Neural cell (in vitro differentiated cells): ENCODE measurements around the gene SLC2A6. TPM values are rescaled to one million over a fixed set of nuclear protein-coding genes. Genes with fewer than 3 reads are reported as not detected.

Source experiments
- H2AFZ ChIP-seq: fragments of 200-600, 300-800 bp; sonication (generic), shearing (Covaris generic); 2 replicates; pipeline ENCODE4 v1.6.0; 2014; ENCODE audit warnings: low read depth, mild to moderate bottlenecking, antibody characterized with exemption, low read length, moderate library complexity
- H3F3A ChIP-seq: fragments of 200-600 bp; shearing (Covaris generic); 2 replicates; pipeline ENCODE4 v1.6.1; 2016; ENCODE audit warnings: mild to moderate bottlenecking, moderate library complexity, mixed read lengths, antibody characterized with exemption, low read length; ENCODE audit not compliant: insufficient read depth, poor library complexity, severe bottlenecking
- H3K27ac ChIP-seq: fragments of 200-600, 300-800 bp; sonication (generic), shearing (Covaris generic); 2 replicates; pipeline ENCODE4 v1.5.1; 2014; ENCODE audit warnings: mild to moderate bottlenecking, low read length, moderate library complexity
- H3K27me3 ChIP-seq: fragments of 300-800, 200-600 bp; sonication (generic), shearing (Covaris generic); 2 replicates; pipeline ENCODE4 v1.6.0; 2014; ENCODE audit warnings: mild to moderate bottlenecking, low read depth, low read length, moderate library complexity; ENCODE audit not compliant: insufficient read depth
- H3K36me3 ChIP-seq: fragments of 300-800, 200-600 bp; sonication (generic), shearing (Covaris generic); 2 replicates; pipeline ENCODE4 v1.5.1; 2014; ENCODE audit warnings: mild to moderate bottlenecking, antibody characterized with exemption, low read length, moderate library complexity; ENCODE audit not compliant: insufficient read depth
- H3K4me2 ChIP-seq: fragments of 300-800, 200-600 bp; sonication (generic), shearing (Covaris generic); 2 replicates; pipeline ENCODE4 v1.6.0; 2014; ENCODE audit warnings: mild to moderate bottlenecking, low read length
- H3K4me3 ChIP-seq: fragments of 300-800, 200-600 bp; sonication (generic), shearing (Covaris generic); 2 replicates; pipeline ENCODE4 v1.5.1; 2014; ENCODE audit warnings: mild to moderate bottlenecking, low read length, moderate library complexity
- H3K79me2 ChIP-seq: fragments of 200-600 bp; shearing (Covaris generic); replicated peaks from 2 replicates; pipeline ENCODE4 v1.6.0; 2014; ENCODE audit warnings: mild to moderate bottlenecking, low read length, moderate library complexity; ENCODE audit not compliant: insufficient read depth
- H3K9ac ChIP-seq: fragments of 300-800, 200-600 bp; sonication (generic), shearing (Covaris generic); 2 replicates; pipeline ENCODE4 v1.6.1; 2016; ENCODE audit warnings: mild to moderate bottlenecking, low read length, mixed read lengths
- H3K9me2 ChIP-seq: fragments of 200-600 bp; shearing (Covaris generic); 2 replicates; pipeline ENCODE4 v1.6.1; 2016; ENCODE audit warnings: mild to moderate bottlenecking, low read length, mixed read lengths; ENCODE audit not compliant: insufficient read depth
- H3K9me3 ChIP-seq: fragments of 200-600, 300-800 bp; sonication (generic), shearing (Covaris generic); 2 replicates; pipeline ENCODE4 v1.6.1; 2016; ENCODE audit warnings: mild to moderate bottlenecking, mixed run types, low read length, moderate library complexity, mixed read lengths
- H4K20me1 ChIP-seq: fragments of 200-600 bp; shearing (Covaris generic); 2 replicates; pipeline ENCODE4 v1.6.1; 2016; ENCODE audit warnings: mild to moderate bottlenecking, mixed run types; ENCODE audit not compliant: insufficient read depth
- CTCF ChIP-seq: fragments of 450-650 bp; IDR thresholded peaks from 2 replicates; pipeline ENCODE4 v1.5.1; 2014; ENCODE audit warnings: antibody characterized with exemption, mild to moderate bottlenecking, moderate library complexity; ENCODE audit not compliant: poor library complexity, severe bottlenecking
- EP300 ChIP-seq: fragments of 450-650 bp; conservative IDR thresholded peaks from 2 replicates; pipeline ENCODE4 v1.6.1; 2014; ENCODE audit warnings: antibody characterized with exemption, mild to moderate bottlenecking, moderate library complexity; ENCODE audit not compliant: poor library complexity, severe bottlenecking
- EZH2 ChIP-seq: fragments of 200-600, 300-800 bp; shearing (Covaris generic), sonication (generic); IDR thresholded peaks from 2 replicates; pipeline ENCODE4 v1.6.1; 2014; ENCODE audit warnings: antibody characterized with exemption, low read length, borderline replicate concordance, mild to moderate bottlenecking; ENCODE audit not compliant: insufficient read depth, poor library complexity, severe bottlenecking
- MXI1 ChIP-seq: fragments of 450-650 bp; conservative IDR thresholded peaks from 2 replicates; pipeline ENCODE4 v1.6.1; 2014; ENCODE audit warnings: antibody characterized with exemption, mild to moderate bottlenecking; ENCODE audit not compliant: poor library complexity, severe bottlenecking
- POLR2AphosphoS5 ChIP-seq: IDR thresholded peaks from 2 replicates; pipeline ENCODE4 v1.6.1; 2012
- RAD21 ChIP-seq: fragments of 450-650 bp; conservative IDR thresholded peaks from 2 replicates; pipeline ENCODE4 v1.6.1; 2014; ENCODE audit warnings: antibody characterized with exemption, mild to moderate bottlenecking, moderate library complexity
- REST ChIP-seq: IDR thresholded peaks from 2 replicates; pipeline ENCODE4 v1.6.1; 2012; ENCODE audit warnings: borderline replicate concordance
- SMC3 ChIP-seq: fragments of 450-650 bp; conservative IDR thresholded peaks from 2 replicates; pipeline ENCODE4 v1.6.1; 2014; ENCODE audit warnings: antibody characterized with exemption, mild to moderate bottlenecking, moderate library complexity; ENCODE audit not compliant: poor library complexity
- TAF1 ChIP-seq: IDR thresholded peaks from 2 replicates; pipeline ENCODE4 v1.6.1; 2012; ENCODE audit warnings: low read depth
- polyA plus RNA-seq: library from polyadenylated mRNA; depleted of rRNA; stranded (reverse); fragments of >200 nt; gene quantifications from 2 replicates; pipeline ENCODE4 v1.2.3, GENCODE V29; 2014

Gene SLC2A6
- polyA plus RNA-seq, 1 donor from 2014 or later: 11.5 TPM

GRCh38 chr9:133433351-133433843 is 45.5 kb downstream of the SLC2A6 start:
- Histone ChIP-seq H3K9me2 (no peaks in the 10 kb centered on the region), H4K20me1 (no peaks in the 10 kb centered on the region), H3K9ac (no peak overlapping the region), H3K27me3 (peaks cover 17% of the 10 kb centered on the region), H3K4me2 (no peak overlapping the region), H3K79me2 (no peaks in the 10 kb centered on the region), H2AFZ (no peak overlapping the region), H3K36me3 (no peaks in the 10 kb centered on the region), H3K4me3 (no peak overlapping the region), H3K27ac (no peak overlapping the region), H3F3A (no peaks in the 10 kb centered on the region), H3K9me3 (no peaks in the 10 kb centered on the region)
- TF ChIP-seq EP300: no peak
- TF ChIP-seq SMC3: no peak
- TF ChIP-seq CTCF: no peak
- TF ChIP-seq RAD21: no peak
- TF ChIP-seq MXI1: no peak
- no peak for TF ChIP-seq EZH2
- no peak for TF ChIP-seq POLR2AphosphoS5
- TF ChIP-seq TAF1: no peak
- no peak for TF ChIP-seq REST

GRCh38 chr9:133430244-133430643 is 48.7 kb downstream of the SLC2A6 start:
- H3K9me2 ChIP-seq: no peaks in the 10 kb centered on the region
- peaks cover 27% of the 10 kb centered on the region for H3K27me3 ChIP-seq
- no peak overlapping the region for H3K9ac ChIP-seq
- no peak overlapping the region for H3K27ac ChIP-seq
- H3K4me3 ChIP-seq: no peak overlapping the region
- peaks cover 10% of the 10 kb centered on the region for H3K9me3 ChIP-seq
- H3K79me2 ChIP-seq: no peaks in the 10 kb centered on the region
- TF ChIP-seq REST: no peak
- no peak for TF ChIP-seq CTCF
- TF ChIP-seq RAD21: no peak
- TF ChIP-seq EZH2: no peak
- TF ChIP-seq TAF1: no peak
- H2AFZ ChIP-seq: no peak overlapping the region
- H3F3A ChIP-seq: no peaks in the 10 kb centered on the region
- no peak overlapping the region for H3K4me2 ChIP-seq
- H3K36me3 ChIP-seq: no peaks in the 10 kb centered on the region
- H4K20me1 ChIP-seq: no peaks in the 10 kb centered on the region
